ENCODE results near the gene MROH8.

DNA sequence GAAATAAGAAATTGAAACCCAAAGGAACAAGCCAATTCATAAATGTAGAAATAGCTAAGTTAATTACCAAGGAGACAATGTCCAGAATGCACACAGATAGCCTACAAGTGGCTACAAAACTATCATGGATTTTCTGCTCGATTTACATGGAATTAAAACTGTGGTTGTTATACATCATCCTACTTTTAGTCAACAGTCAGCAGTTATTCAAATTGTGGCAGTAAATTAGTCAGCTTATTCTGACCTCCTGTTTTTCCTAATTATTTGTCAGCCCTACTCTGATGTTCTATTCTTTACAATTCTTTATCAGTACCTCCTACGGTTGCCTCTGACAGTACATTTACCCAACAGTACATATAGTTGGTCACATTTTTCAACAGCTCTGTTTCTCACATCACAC lies 113.2 kb downstream of the MROH8 start:
- TF ChIP-seq, protein P1, sequence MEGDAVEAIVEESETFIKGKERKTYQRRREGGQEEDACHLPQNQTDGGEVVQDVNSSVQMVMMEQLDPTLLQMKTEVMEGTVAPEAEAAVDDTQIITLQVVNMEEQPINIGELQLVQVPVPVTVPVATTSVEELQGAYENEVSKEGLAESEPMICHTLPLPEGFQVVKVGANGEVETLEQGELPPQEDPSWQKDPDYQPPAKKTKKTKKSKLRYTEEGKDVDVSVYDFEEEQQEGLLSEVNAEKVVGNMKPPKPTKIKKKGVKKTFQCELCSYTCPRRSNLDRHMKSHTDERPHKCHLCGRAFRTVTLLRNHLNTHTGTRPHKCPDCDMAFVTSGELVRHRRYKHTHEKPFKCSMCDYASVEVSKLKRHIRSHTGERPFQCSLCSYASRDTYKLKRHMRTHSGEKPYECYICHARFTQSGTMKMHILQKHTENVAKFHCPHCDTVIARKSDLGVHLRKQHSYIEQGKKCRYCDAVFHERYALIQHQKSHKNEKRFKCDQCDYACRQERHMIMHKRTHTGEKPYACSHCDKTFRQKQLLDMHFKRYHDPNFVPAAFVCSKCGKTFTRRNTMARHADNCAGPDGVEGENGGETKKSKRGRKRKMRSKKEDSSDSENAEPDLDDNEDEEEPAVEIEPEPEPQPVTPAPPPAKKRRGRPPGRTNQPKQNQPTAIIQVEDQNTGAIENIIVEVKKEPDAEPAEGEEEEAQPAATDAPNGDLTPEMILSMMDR (optimal IDR thresholded peaks at IDR 0.05 in 1 of 3, IDR thresholded peaks at IDR 0.05 in 1 of 3, conservative IDR thresholded peaks at IDR 0.05 in 1 of 3; ENCODE audit: extremely low read depth in 1 of 3, insufficient read depth in 2 of 3, low read length in 3 of 3), result no peak
- TF ChIP-seq EZH2 (IDR thresholded peaks at IDR 0.05; ENCODE audit: low read length), result no peak

Data from keratinocyte (primary cell).